ENCODE results near the gene ROR1. TPM values are rescaled to one million over a fixed set of nuclear protein-coding genes. Genes with fewer than 3 reads are reported as not detected.

The ROR1 gene
- total and polyA plus RNA-seq, 2 donors (not counting 3 experiments of a cell fraction or from before 2014, with no cell fraction given): 2.6 to 3.5 TPM

DNA sequence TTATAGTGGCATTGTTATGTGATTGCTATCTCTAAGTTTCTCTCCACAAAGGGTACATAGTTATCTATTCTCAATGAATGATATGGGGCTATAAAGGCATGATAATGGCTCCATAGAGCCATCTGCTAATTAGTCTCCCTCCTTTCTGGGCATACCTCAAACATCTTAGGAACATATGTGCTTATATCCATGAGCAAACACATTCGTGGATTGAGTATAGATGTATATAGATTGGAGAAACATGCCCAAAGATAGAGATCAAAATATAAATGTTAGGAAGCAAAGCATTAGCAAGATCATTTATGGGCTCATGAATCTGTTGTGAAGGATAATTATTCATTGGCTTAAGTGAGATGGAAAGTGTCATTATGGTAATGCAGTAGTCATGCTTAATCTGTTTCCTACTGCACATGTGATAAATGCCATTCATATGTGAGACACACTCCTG is 273.8 kb downstream of the ROR1 start:
- ChIA-PET CTCF (no interaction called here), POLR2A (no interaction called here)
- intact Hi-C loops (cut with micrococcal nuclease) (no loop called here), dilution Hi-C loops (cut with MboI; ENCODE audit: extremely low pct_ligation_motif_present, low sequenced_read_pairs) (no loop called here)
- no peak for TF ChIP-seq MYC (IDR thresholded peaks at IDR 0.05; ENCODE audit: low read depth, low read length)
- no peak for TF ChIP-seq EZH2 (IDR thresholded peaks at IDR 0.05; ENCODE audit: borderline replicate concordance, low read depth, low read length, severe bottlenecking)
- TF ChIP-seq JUN (IDR thresholded peaks at IDR 0.05; ENCODE audit: borderline replicate concordance, insufficient read depth, insufficient read length, low read depth): no peak
- TF ChIP-seq, protein P1, sequence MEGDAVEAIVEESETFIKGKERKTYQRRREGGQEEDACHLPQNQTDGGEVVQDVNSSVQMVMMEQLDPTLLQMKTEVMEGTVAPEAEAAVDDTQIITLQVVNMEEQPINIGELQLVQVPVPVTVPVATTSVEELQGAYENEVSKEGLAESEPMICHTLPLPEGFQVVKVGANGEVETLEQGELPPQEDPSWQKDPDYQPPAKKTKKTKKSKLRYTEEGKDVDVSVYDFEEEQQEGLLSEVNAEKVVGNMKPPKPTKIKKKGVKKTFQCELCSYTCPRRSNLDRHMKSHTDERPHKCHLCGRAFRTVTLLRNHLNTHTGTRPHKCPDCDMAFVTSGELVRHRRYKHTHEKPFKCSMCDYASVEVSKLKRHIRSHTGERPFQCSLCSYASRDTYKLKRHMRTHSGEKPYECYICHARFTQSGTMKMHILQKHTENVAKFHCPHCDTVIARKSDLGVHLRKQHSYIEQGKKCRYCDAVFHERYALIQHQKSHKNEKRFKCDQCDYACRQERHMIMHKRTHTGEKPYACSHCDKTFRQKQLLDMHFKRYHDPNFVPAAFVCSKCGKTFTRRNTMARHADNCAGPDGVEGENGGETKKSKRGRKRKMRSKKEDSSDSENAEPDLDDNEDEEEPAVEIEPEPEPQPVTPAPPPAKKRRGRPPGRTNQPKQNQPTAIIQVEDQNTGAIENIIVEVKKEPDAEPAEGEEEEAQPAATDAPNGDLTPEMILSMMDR (IDR thresholded peaks at IDR 0.05; ENCODE audit: extremely low read depth in 1 of 2, insufficient read depth in 1 of 2, low read depth in 1 of 2, low read length in 2 of 2): no peak
- TF ChIP-seq, protein P2, sequence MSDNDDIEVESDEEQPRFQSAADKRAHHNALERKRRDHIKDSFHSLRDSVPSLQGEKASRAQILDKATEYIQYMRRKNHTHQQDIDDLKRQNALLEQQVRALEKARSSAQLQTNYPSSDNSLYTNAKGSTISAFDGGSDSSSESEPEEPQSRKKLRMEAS (IDR thresholded peaks at IDR 0.05; ENCODE audit: insufficient read depth, insufficient read length): no peak
- no peak for TF ChIP-seq GATA2 (IDR thresholded peaks at IDR 0.05; ENCODE audit: insufficient read depth, insufficient read length, low read depth, low read length)
- no peak for TF ChIP-seq POLR2A (IDR thresholded peaks at IDR 0.05; ENCODE audit: low read depth, low read length)
- no peak for TF ChIP-seq FOS (IDR thresholded peaks at IDR 0.05; ENCODE audit: borderline replicate concordance, insufficient read depth, low read length)
- no peak for TF ChIP-seq POLR2AphosphoS5 (IDR thresholded peaks at IDR 0.05; ENCODE audit: insufficient read depth, low read depth, low read length)
- DNase-seq (ENCODE audit: low read depth, low spot score) (no peak), FAIRE-seq (no peak)
- Histone ChIP-seq H3K9me1 (replicated peaks; ENCODE audit: control insufficient read depth, extremely low read depth, insufficient read depth, low read length) (no peaks in the 10 kb centered on the region), H3K36me3 (ENCODE audit: control insufficient read depth in 2 of 2, extremely low read depth in 1 of 2, insufficient read depth in 2 of 2, low read length in 2 of 2) (no peaks in the 10 kb centered on the region), H3K4me2 (ENCODE audit: insufficient read depth, low read length) (no peak overlapping the region), H3K27ac (ENCODE audit: insufficient read depth, low read depth, low read length) (no peak overlapping the region), H4K20me1 (replicated peaks; ENCODE audit: control insufficient read depth, extremely low read depth, insufficient read depth, low read length) (no peaks in the 10 kb centered on the region), H3K4me3 (replicated peaks in 1 of 3; ENCODE audit: insufficient read depth in 1 of 3, low read depth in 1 of 3, low read length in 3 of 3) (no peak overlapping the region), H3K9ac (replicated peaks; ENCODE audit: extremely low read depth, insufficient read depth, low read length) (no peak overlapping the region), H3K9me3 (replicated peaks; ENCODE audit: control insufficient read depth, insufficient read depth, low read length) (no peaks in the 10 kb centered on the region), H3K4me1 (ENCODE audit: control insufficient read depth, extremely low read depth, insufficient read depth, low read length) (no peaks in the 10 kb centered on the region), H3K27me3 (ENCODE audit: control insufficient read depth in 2 of 2, insufficient read depth in 2 of 2, low read length in 2 of 2) (no peaks in the 10 kb centered on the region), H2AFZ (ENCODE audit: low read depth, low read length) (no peak overlapping the region), H3K79me2 (ENCODE audit: control insufficient read depth, insufficient read depth, low read length) (no peaks in the 10 kb centered on the region)
- BruUV-seq (replicated peaks): no TSS peak

Data from endothelial cell of umbilical vein (primary cell).